HepG2 (cell line): Measurements from ENCODE around the gene LRRC27. TPM values are rescaled to one million over a fixed set of nuclear protein-coding genes. Genes with fewer than 3 reads are reported as not detected.
A peak's percentile ranks its signal among the peaks of the same experiment; 100 is the strongest.

Experiments used
- ATF7 ChIP-seq, 2 experiments: fragments of 450-650 bp in 1 of 2; sonication (generic) in 1 of 2; formaldehyde crosslinking in 1 of 2; IDR thresholded peaks; 2 replicates each; pipeline versions ENCODE4 v1.4.0 to v1.6.1; 2016 to 2020; ENCODE audit warnings: antibody characterized with exemption in 1 of 2, mild to moderate bottlenecking in 1 of 2, missing genetic modification reagents in 1 of 2
- CTCF ChIP-seq: sonication (generic); formaldehyde crosslinking; IDR thresholded peaks from 2 replicates; pipeline ENCODE4 v1.5.0; 2020; ENCODE audit warnings: mild to moderate bottlenecking, missing genetic modification reagents, moderate library complexity
- EEA1 ChIP-seq: sonication (generic); formaldehyde crosslinking; IDR thresholded peaks from 2 replicates; pipeline ENCODE4 v1.5.1; 2020; ENCODE audit warnings: mild to moderate bottlenecking, missing genetic modification reagents, borderline replicate concordance
- HNF4G ChIP-seq, 2 experiments: sonication (generic) in 1 of 2; formaldehyde crosslinking in 1 of 2; IDR thresholded peaks; 2 replicates each; pipeline versions ENCODE4 v1.4.0 to v1.6.1; 2011 to 2020; ENCODE audit warnings: borderline replicate concordance in 2 of 2, low read depth in 2 of 2, mild to moderate bottlenecking in 2 of 2, low read length in 1 of 2, missing genetic modification reagents in 1 of 2, moderate library complexity in 1 of 2
- IRX3 ChIP-seq: sonication (generic); formaldehyde crosslinking; IDR thresholded peaks from 2 replicates; pipeline ENCODE4 v1.8.1; 2023; ENCODE audit warnings: mild to moderate bottlenecking, low read depth, missing genetic modification reagents, borderline replicate concordance
- KDM3A ChIP-seq: IDR thresholded peaks from 2 replicates; pipeline ENCODE4 v1.6.1; 2018; ENCODE audit warnings: low read depth, missing compliant biosample characterization
- MBD4 ChIP-seq: IDR thresholded peaks from 2 replicates; pipeline ENCODE4 v1.6.1; 2012; ENCODE audit warnings: low read length, inconsistent platforms, borderline replicate concordance
- MED1 ChIP-seq: sonication (generic); formaldehyde crosslinking; IDR thresholded peaks from 2 replicates; pipeline ENCODE4 v1.4.0; 2020; ENCODE audit warnings: missing genetic modification reagents
- NR1H2 ChIP-seq: sonication (generic); formaldehyde crosslinking; IDR thresholded peaks from 2 replicates; pipeline ENCODE4 v1.8.1; 2022; ENCODE audit warnings: low read depth, missing genetic modification reagents, borderline replicate concordance
- PAX8 ChIP-seq: sonication (generic); formaldehyde crosslinking; IDR thresholded peaks from 2 replicates; pipeline ENCODE4 v1.8.0; 2022; ENCODE audit warnings: mild to moderate bottlenecking, missing genetic modification reagents, borderline replicate concordance
- PHB2 ChIP-seq: fragments of 450-650 bp; IDR thresholded peaks from 2 replicates; pipeline ENCODE4 v1.6.1; 2018; ENCODE audit not compliant: partially characterized antibody
- PHF20 ChIP-seq: sonication (generic); formaldehyde crosslinking; IDR thresholded peaks from 2 replicates; pipeline ENCODE4 v1.5.0; 2020; ENCODE audit warnings: mild to moderate bottlenecking, missing genetic modification reagents
- SNRNP70 ChIP-seq: fragments of 200-400 bp; formaldehyde crosslinking; IDR thresholded peaks from 2 replicates; pipeline ENCODE4 v1.6.1; 2017; ENCODE audit warnings: mild to moderate bottlenecking, low read depth, low read length, moderate library complexity
- SOX5 ChIP-seq: IDR thresholded peaks from 2 replicates; pipeline ENCODE4 v1.6.1; 2016; ENCODE audit warnings: borderline replicate concordance
- SSRP1 ChIP-seq: IDR thresholded peaks from 2 replicates; pipeline ENCODE4 v1.6.1; 2016; ENCODE audit warnings: control low read depth
- TFDP2 ChIP-seq: sonication (generic); formaldehyde crosslinking; IDR thresholded peaks from 2 replicates; pipeline ENCODE4 v1.4.0; 2020; ENCODE audit warnings: missing genetic modification reagents
- WIZ ChIP-seq: sonication (generic); formaldehyde crosslinking; IDR thresholded peaks from 2 replicates; pipeline ENCODE4 v1.5.1; 2020; ENCODE audit warnings: mild to moderate bottlenecking, missing genetic modification reagents
- ZIK1 ChIP-seq: sonication (generic); formaldehyde crosslinking; IDR thresholded peaks from 2 replicates; pipeline ENCODE4 v1.5.0; 2020; ENCODE audit warnings: mild to moderate bottlenecking, low read depth, missing genetic modification reagents, borderline replicate concordance
- ZNF335 ChIP-seq: sonication (generic); formaldehyde crosslinking; IDR thresholded peaks from 2 replicates; pipeline ENCODE4 v1.4.0; 2020; ENCODE audit warnings: missing genetic modification reagents
- ZNF451 ChIP-seq: sonication (generic); formaldehyde crosslinking; IDR thresholded peaks from 2 replicates; pipeline ENCODE4 v1.5.0; 2020; ENCODE audit warnings: mild to moderate bottlenecking, missing genetic modification reagents
- ZNF501 ChIP-seq: sonication (generic); formaldehyde crosslinking; IDR thresholded peaks from 2 replicates; pipeline ENCODE4 v1.5.1; 2020; ENCODE audit warnings: mild to moderate bottlenecking, moderate library complexity, missing genetic modification reagents
- ZNF530 ChIP-seq: sonication (generic); formaldehyde crosslinking; IDR thresholded peaks from 2 replicates; pipeline ENCODE4 v1.5.0; 2020; ENCODE audit warnings: low read depth, mild to moderate bottlenecking, missing genetic modification reagents
- ZNF83 ChIP-seq: sonication (generic); formaldehyde crosslinking; IDR thresholded peaks from 2 replicates; pipeline ENCODE4 v1.4.0; 2020; ENCODE audit warnings: missing genetic modification reagents, mild to moderate bottlenecking, borderline replicate concordance
- ZSCAN12 ChIP-seq: sonication (generic); formaldehyde crosslinking; IDR thresholded peaks from 2 replicates; pipeline ENCODE4 v1.9.0; 2021; ENCODE audit warnings: mild to moderate bottlenecking, missing genetic modification reagents
- polyA plus RNA-seq, 8 experiments: library from polyadenylated mRNA; depleted of rRNA in 3 of 8; stranded (reverse) in 7 of 8; unstranded in 1 of 8; fragments of >200 nt; fragmentation: Illumina TruSeq in 4 of 8; extraction: Trizol in 4 of 8; gene quantifications; 2 replicates each; pipeline versions ENCODE4 v1.2.1 to v1.2.3, GENCODE V29; 2011 to 2016; ENCODE audit warnings: low read depth in 4 of 8, missing spikeins in 1 of 8, mixed read lengths in 1 of 8; ENCODE audit not compliant: insufficient read depth in 1 of 8
- total RNA-seq, 5 experiments: library from RNA; depleted of rRNA; stranded (reverse); fragments of >200 nt; fragmentation: Illumina TruSeq; extraction: Trizol; gene quantifications; 2 replicates each; pipeline ENCODE4 v1.2.3, GENCODE V29; 2016; ENCODE audit warnings: low read depth in 1 of 5
- TF ChIP-seq, protein P1 (sequence below): IDR thresholded peaks from 2 replicates; pipeline ENCODE4 v1.6.1; 2016

Gene LRRC27
- total and polyA plus RNA-seq, 2 of the 13 experiments (the other 11 are each of a cell fraction or from before 2014, with no cell fraction given): 4.2 to 4.6 TPM

GRCh38 chr10:132331601-132332432 is at the start of gene LRRC27 (continued):
- TF ChIP-seq ATF7 (IDR thresholded peaks at IDR 0.05) (no peak), ATF7 (CRISPR knock-in tag; IDR thresholded peaks at IDR 0.05) (no peak), NR1H2 (CRISPR knock-in tag) (no peak), EEA1 (CRISPR knock-in tag) (peak; percentile 89), TFDP2 (peak; percentile 46), CTCF (CRISPR knock-in tag) (no peak), MED1 (peak; percentile 41), ZNF501 (CRISPR knock-in tag) (peak; percentile 61; the same call in 1 of the 2 replicates), ZSCAN12 (no peak), SNRNP70 (no peak), KDM3A (0 out of 2 replicates have a peak, but pooled peaks have one; percentile 30), PAX8 (CRISPR knock-in tag) (no peak; the same call in 1 of the 2 replicates), PHF20 (CRISPR knock-in tag) (peak; percentile 72), ZIK1 (CRISPR knock-in tag) (no peak), ZNF451 (CRISPR knock-in tag) (peak; percentile 33; the same call in 1 of the 2 replicates), ZNF83 (CRISPR knock-in tag) (0 out of 2 replicates have a peak, but pooled peaks have one; percentile 92), ZNF335 (CRISPR knock-in tag) (no peak), PHB2 (no peak), WIZ (CRISPR knock-in tag) (no peak), SSRP1 (CRISPR knock-in tag) (no peak), ZNF530 (no peak), MBD4 (no peak), SOX5 (CRISPR knock-in tag) (no peak), HNF4G (IDR thresholded peaks at IDR 0.05; ENCODE audit: borderline replicate concordance, low read depth, low read length) (peak; percentile 32; the same call in 1 of the 2 replicates), HNF4G (CRISPR knock-in tag; IDR thresholded peaks at IDR 0.05; ENCODE audit: borderline replicate concordance, low read depth) (no peak), IRX3 (CRISPR knock-in tag) (no peak)
- TF ChIP-seq, protein P1, sequence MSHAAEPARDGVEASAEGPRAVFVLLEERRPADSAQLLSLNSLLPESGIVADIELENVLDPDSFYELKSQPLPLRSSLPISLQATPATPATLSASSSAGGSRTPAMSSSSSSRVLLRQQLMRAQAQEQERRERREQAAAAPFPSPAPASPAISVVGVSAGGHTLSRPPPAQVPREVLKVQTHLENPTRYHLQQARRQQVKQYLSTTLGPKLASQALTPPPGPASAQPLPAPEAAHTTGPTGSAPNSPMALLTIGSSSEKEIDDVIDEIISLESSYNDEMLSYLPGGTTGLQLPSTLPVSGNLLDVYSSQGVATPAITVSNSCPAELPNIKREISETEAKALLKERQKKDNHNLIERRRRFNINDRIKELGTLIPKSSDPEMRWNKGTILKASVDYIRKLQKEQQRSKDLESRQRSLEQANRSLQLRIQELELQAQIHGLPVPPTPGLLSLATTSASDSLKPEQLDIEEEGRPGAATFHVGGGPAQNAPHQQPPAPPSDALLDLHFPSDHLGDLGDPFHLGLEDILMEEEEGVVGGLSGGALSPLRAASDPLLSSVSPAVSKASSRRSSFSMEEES: peak; percentile 41; the same call in 1 of the 2 replicates
